ENCODE results near the gene SPG7. TPM values are rescaled to one million over a fixed set of nuclear protein-coding genes. Genes with fewer than 3 reads are reported as not detected.

Gene SPG7
- total RNA-seq, 2 donors from 2014 or later = 107 to 152 TPM

DNA sequence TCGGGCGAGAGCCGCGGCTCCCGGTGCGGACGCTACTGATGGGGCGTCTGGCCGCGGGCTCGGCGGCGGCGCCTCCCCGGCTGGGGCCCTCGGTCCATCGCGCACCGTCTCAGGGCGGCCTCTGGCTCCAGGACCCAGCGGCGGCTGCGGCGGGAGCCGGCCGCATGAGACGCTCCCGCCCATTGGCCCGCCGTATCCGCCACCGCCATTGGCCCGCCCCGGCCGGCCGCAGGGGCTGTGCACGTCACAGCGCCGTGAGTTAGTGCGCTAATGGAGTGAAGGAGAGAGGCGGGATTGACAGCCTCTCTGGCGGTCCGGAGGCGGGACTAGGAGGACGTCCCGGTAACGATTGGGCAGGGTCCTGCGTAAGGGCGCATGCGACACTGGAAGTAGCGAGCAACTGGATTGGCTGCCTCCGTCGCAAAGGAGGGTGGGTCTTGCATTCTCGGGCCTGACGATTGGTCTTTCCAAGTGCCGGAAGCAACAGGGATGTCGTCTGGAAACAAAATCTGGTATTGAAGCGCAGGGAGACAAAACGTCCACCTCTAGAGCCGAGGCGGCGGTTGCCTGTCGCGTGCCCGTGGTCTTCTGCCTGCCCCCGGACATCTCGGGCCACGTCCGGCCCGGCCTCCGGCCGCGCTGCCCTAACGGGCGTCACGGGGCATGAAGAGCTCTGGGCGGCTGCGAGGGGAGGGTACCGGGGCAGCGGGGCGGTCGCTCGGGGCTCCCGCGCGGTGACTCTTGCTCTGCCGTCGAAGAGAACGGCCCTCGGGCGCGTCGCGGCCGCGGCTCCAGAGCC, 17.6 kb upstream of the SPG7 start, which contains the start of gene ANKRD11:
TSS of gene ANKRD11 (minus strand) at position 123 of the 799 bp plus-strand sequence. CDS start 173,542 bp downstream, outside the sequence.
- Histone ChIP-seq H3K27me3 (no peaks in the 10 kb centered on the region), H3K9me3 (no peaks in the 10 kb centered on the region), H3K27ac (peak within 1 kb of the TSS; percentile 94 to 99 (median 98)), H3K4me1 (peaks cover 44% of the 10 kb centered on the region), H3K36me3 (replicated peaks in 1 of 2; ENCODE audit: insufficient read depth in 1 of 2, low read depth in 2 of 2) (no peaks in the 10 kb centered on the region), H3K4me3 (peak within 1 kb of the TSS; percentile 58 to 67)
- WGBS, 2 donors = 0 to 1% methylated on average over 10 to 80 of the region's 96 CpGs
- ATAC-seq (peak; percentile 95), DNase-seq (peak; percentile 99 to 100 (median 100))
- TF ChIP-seq, protein P1, sequence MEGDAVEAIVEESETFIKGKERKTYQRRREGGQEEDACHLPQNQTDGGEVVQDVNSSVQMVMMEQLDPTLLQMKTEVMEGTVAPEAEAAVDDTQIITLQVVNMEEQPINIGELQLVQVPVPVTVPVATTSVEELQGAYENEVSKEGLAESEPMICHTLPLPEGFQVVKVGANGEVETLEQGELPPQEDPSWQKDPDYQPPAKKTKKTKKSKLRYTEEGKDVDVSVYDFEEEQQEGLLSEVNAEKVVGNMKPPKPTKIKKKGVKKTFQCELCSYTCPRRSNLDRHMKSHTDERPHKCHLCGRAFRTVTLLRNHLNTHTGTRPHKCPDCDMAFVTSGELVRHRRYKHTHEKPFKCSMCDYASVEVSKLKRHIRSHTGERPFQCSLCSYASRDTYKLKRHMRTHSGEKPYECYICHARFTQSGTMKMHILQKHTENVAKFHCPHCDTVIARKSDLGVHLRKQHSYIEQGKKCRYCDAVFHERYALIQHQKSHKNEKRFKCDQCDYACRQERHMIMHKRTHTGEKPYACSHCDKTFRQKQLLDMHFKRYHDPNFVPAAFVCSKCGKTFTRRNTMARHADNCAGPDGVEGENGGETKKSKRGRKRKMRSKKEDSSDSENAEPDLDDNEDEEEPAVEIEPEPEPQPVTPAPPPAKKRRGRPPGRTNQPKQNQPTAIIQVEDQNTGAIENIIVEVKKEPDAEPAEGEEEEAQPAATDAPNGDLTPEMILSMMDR (IDR thresholded peaks at IDR 0.05) = peak in 1 of 7 experiments; percentile 11
- TF ChIP-seq POLR2A (IDR thresholded peaks at IDR 0.05) = peak; percentile 80 to 95 (median 86)
- intact Hi-C loops (cut with DNase I) = no loop called here

- H3K4me3 ChIP-seq = peak overlapping the region; percentile 58 to 60
- H3K4me1 ChIP-seq = peaks cover 37% of the 10 kb centered on the region
- intact Hi-C loops (cut with DNase I) = no loop called here
- H3K36me3 ChIP-seq (replicated peaks in 1 of 2; ENCODE audit: insufficient read depth in 1 of 2, low read depth in 2 of 2) = no peaks in the 10 kb centered on the region
- no peak for DNase-seq
- WGBS, 2 donors = 2 to 5% methylated on average over 16 to 22 of the region's 22 CpGs
- no peak for TF ChIP-seq POLR2A (IDR thresholded peaks at IDR 0.05)
- TF ChIP-seq, protein P1 (IDR thresholded peaks at IDR 0.05) = peak in 2 of 7 experiments; percentile 16 to 24
- no peaks in the 10 kb centered on the region for H3K27me3 ChIP-seq
- no peaks in the 10 kb centered on the region for H3K9me3 ChIP-seq
- ATAC-seq = no peak
- peak overlapping the region; percentile 64 to 99 (median 90) for H3K27ac ChIP-seq
These were observed 16.8 kb upstream of the SPG7 start for GRCh38 chr16:89491238-89491869.

- H3K4me3 ChIP-seq = no peak overlapping the region
- no peaks in the 10 kb centered on the region for H3K36me3 ChIP-seq (replicated peaks in 1 of 2; ENCODE audit: insufficient read depth in 1 of 2, low read depth in 2 of 2)
- no peak for DNase-seq
- peaks cover 31% of the 10 kb centered on the region for H3K4me1 ChIP-seq
- 71 to 72% methylated on average over 21 to 24 of the region's 24 CpGs for WGBS, 2 donors
- H3K9me3 ChIP-seq = no peaks in the 10 kb centered on the region
- intact Hi-C loops (cut with DNase I) = no loop called here
- no peak for ATAC-seq
- H3K27me3 ChIP-seq = no peaks in the 10 kb centered on the region
- H3K27ac ChIP-seq = peak overlapping the region in 1 of 4 donors; percentile 99
- TF ChIP-seq, protein P1 (IDR thresholded peaks at IDR 0.05) = no peak
- TF ChIP-seq POLR2A (IDR thresholded peaks at IDR 0.05) = no peak
These were observed 16.1 kb upstream of the SPG7 start for GRCh38 chr16:89491974-89492687.

DNA sequence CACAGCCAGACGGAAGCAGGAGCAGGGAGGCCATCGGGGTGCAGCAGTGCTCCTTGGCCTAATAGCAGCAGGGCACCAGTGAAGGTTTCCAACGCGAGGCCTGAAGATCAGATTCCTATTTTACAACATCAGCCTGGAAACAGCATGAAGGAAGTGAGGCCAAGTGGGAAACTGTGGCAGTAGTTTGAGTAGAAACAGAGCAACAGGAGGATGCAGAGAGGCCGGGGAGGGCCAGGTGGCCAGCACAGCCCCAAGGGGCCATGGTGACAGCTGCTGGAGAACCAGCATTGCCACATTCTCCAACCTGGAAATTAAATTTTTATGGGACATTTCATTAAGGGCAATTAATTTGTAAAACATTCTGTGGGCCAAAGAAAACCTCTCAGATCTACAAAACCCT, 14.4 kb upstream of the SPG7 start:
- WGBS, 2 donors = 79 to 94% methylated on average over 5 of the region's 5 CpGs
- H3K4me3 ChIP-seq = no peak overlapping the region
- no peak overlapping the region for H3K27ac ChIP-seq
- TF ChIP-seq POLR2A (IDR thresholded peaks at IDR 0.05) = no peak
- TF ChIP-seq, protein P1 (IDR thresholded peaks at IDR 0.05) = no peak
- no peaks in the 10 kb centered on the region for H3K36me3 ChIP-seq (replicated peaks in 1 of 2; ENCODE audit: insufficient read depth in 1 of 2, low read depth in 2 of 2)
- ATAC-seq (no peak), DNase-seq (no peak)
- no peaks in the 10 kb centered on the region for H3K27me3 ChIP-seq
- peaks cover 15% of the 10 kb centered on the region for H3K4me1 ChIP-seq
- intact Hi-C loops (cut with DNase I) = no loop called here
- H3K9me3 ChIP-seq = no peaks in the 10 kb centered on the region
